GM12874 (cell line): ENCODE data around the gene KLHL30.
A peak's percentile ranks its signal among the peaks of the same experiment; 100 is the strongest.

Source experiments
- CTCF ChIP-seq: IDR thresholded peaks from 2 replicates; pipeline ENCODE4 v1.5.1; 2011; ENCODE audit warnings: low read depth, mild to moderate bottlenecking, control low read depth, low read length, moderate library complexity; ENCODE audit not compliant: insufficient read depth

Gene KLHL30

DNA sequence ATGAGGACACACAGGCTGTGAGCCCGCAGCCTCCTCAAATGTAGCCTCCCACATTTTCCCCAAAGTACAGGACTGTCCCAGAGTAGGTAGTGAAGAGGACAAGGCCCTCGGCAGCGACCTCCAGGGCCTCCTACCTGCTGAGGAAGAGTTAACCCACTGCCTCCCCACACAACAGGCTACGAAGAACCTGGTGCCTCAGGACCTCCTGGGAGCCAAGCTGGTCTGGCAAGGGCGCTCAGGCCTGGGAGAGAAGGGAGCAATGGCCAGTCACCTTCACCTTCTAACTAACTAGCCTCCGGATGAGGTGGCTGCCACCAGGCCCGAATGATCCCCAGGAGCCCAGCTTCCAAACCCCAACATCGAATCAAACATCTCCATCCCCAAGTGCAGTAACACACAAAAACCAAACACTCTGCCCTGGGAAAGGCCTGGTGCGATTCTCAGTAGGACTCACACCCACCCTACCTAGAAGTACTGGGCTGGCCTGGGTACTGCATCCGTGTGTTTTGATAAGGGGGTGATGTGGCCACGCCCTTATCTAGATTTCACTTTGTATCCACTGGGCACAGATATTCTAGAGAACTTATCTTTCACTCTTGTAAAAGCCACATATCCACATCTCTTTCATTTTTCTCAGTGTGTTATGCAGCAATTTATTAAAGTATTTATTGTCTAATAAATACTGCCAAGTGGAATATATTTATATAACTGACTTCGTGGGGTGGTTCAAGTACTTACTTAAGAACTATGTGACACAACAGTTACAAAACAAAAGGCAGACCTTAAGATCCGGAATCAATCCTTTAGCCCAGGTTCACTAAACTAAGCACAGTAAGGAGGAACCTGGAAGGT, 30.0 kb downstream of the KLHL30 start:
- TF ChIP-seq CTCF: no peak

DNA sequence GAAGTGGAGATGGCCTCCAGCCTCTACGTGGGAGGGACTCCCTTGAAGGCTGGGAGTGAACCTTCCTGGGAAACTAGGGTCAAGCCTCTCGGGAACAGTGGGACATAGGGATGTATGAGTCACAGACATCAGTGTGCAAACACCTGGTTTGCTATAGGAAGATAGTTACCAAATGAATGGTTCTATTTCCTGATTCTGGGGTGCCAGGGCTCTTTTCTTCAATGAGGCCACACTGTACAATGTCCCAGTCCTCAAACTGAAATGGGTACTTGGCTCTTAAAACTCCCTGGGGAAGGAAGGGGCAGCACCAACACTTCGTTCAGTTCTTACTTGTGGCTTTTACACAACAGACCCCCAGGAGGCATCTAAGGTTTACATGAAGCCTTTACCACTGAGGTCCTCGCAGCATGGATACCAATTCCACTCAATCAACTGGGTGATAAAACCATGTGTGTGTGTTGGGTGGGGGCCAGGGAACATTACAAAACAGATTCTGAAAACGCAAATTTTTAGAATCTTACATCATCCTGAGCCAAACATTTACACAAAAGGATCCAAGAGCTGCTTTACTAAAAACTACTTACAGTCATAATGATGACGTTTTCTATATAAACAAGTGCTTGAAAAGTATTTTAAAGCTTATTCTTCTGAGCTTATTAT, 30.7 kb downstream of the KLHL30 start:
- no peak for TF ChIP-seq CTCF

DNA sequence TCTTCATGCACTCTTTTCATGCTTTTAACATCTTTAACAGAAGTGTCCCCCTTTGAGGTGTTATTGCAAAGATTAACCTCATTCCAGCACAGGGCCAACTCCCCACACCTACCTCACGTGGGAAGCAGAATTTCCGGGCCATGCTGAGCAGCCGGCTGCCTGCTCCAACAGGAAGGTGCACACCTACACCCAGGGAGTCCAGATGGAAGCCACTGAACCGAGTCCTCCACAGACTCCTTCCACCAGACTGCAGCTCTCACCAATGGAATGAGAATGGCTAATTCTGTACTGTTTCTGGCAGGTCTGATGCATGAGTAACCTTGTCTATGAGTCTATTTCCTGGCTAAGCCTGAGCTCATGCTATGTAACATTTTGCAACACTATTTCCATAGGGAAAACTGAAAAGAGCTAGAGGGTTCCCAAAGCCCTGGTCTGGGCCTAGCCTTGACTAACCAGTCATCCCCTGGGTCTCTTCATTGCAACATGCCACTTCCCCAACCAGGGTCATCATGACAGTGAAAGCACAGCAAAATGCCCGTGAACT, 31.3 kb downstream of the KLHL30 start:
- TF ChIP-seq CTCF: no peak

DNA sequence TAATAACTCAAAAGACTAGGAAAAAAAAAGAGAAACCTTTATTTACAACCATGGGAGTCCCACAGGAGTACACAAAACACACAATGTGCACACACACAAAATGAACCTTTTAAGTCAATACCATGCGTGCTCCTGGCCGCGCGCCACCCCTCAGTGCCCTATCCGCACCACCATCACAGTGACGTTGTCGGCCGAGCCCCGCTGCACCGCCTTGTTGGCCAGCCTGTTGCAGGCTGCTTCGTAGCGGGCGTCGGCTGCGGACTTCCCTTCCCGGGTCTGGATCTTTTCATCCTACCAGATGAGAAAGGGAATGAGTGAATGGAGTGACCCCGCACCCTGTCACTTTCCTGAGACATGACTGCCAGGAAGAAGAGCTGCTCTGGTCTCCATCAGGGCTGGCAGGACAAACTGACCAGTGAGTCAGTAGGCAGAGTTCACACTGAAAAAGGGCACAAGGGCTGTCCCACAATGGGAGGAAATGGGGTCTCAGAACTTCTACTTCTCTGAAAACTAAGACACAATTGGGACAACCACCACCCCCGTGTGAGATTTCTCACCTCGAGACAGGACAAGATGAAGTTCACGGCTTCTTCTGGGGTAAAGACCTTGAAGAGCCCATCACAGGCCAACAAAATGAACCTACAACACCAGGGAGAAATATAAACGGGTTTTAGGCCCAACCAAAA, 32.1 kb downstream of the KLHL30 start:
- no peak for TF ChIP-seq CTCF

DNA sequence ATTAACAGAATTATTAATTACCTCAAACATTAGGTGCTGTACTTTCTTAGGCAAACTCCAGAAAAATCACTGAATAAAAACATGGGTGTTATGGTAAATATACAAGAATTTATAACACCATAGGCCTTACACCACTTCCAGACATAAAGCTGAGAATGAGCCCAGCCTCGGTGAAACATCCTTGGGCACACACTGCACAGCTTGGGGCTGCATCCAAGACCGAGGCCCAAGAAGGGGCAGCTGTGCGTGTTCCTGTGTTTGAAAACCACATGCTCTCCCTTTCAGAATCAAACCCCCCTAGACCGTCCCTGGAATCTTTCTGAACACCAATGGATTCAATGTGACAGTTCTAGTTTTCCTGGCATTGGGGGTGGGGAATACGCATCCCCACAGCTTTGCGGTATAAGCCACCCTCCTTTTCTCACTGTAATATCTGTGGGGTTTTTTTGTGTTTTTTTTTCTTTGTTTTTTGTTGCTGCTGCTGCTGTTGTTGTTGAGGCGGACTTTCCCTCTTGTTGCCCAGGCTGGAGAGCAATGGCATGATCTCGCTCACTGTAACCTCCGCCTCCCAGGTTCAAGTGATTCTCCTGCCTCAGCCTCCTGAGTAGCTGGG, 33.2 kb downstream of the KLHL30 start:
- TF ChIP-seq CTCF: no peak

DNA sequence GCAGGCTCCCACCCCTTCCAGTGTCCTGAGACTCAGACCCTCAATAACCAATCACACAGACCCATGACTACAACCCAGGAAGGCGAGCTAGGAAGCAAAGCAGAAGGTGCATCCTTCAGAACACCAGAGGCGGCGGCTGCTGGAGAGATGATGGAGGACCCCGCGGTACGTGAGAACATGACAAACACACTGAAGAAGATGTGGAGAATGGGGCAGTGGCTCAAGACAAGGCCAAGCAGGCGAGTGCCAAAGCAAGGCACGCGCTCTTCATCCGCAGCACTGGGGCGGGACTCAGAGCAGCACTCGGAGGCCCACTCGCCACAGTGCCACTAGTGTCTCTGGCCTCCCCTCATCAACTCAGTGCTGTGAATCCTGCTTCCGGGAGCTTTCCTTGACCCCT, 34.0 kb downstream of the KLHL30 start:
- no peak for TF ChIP-seq CTCF

DNA sequence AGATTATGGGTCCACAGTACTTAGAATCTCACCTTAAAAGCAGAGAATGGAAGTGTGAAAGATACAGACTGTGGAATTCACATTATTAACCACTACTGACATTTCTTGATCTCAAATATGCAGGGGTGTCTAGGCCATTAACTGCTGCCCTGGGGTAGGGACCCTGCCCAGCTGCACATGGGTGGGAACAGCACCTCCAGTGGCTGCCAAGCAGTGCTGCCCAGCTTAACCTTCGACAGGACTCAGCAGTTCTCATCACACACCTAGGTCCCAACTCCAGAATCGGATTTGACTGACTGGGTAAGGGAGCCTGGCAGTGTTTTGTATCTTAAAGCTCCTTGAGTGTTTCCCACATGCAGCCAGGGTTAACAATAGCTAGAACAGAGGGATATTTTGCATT, 35.2 kb downstream of the KLHL30 start:
- TF ChIP-seq CTCF: peak; percentile 31; the same call in 1 of the 2 replicates
